K562 (cell line): ENCODE results near the gene CACNA1A. TPM values are rescaled to one million over a fixed set of nuclear protein-coding genes. Genes with fewer than 3 reads are reported as not detected.

Experiments used
- ATAC-seq: fragments of 200-7000 bp; cut with Tn5 transposase; 3 replicates; pipeline ENCODE4 v1.9.1; 2020; ENCODE audit warnings: moderate library complexity
- BruUV-seq: library from RNA; stranded (reverse); fragments of 400-500 nt; replicated peaks from 2 replicates; lab custom pipeline; 2021; lab: Mats Ljungman, UMichigan
- CTCF ChIA-PET: fragments of 300-600 bp; formaldehyde crosslinking; extraction: SDS; loops from one replicate; lab custom pipeline; 2021; ENCODE audit warnings: low intra/inter-chr PET ratio; lab: Yijun Ruan, JAX
- POLR2A ChIA-PET: fragments of 300-600, 350-650 bp; sonication (Branson Sonifier 250); formaldehyde crosslinking; extraction: SDS; loops from one replicate; lab custom pipeline; 2021; ENCODE audit warnings: antibody characterized with exemption, inconsistent platforms; lab: Yijun Ruan, JAX
- DNase-seq, 4 experiments: peaks; one replicate each; pipeline versions ENCODE4 v3.0.0 to v3.0.0-alpha.2; 2011 to 2018; ENCODE audit warnings: low spot score in 3 of 4, mixed read lengths in 3 of 4; ENCODE audit errors: extremely low read depth in 1 of 4
- FAIRE-seq: peaks from 2 replicates; lab custom pipeline; 2011; peaks lifted over from hg19 to GRCh38; lab: Jason Lieb, UNC
- H2AFZ ChIP-seq: 2 replicates; pipeline ENCODE4 v1.6.0; 2011; ENCODE audit warnings: low read depth, low read length, control low read depth, inconsistent platforms
- H3K27ac ChIP-seq: fragments of 200-600 bp; 3 replicates; pipeline ENCODE4 v1.8.0; 2011; ENCODE audit warnings: low read depth, mild to moderate bottlenecking, control low read depth, inconsistent platforms, low read length, moderate library complexity, mixed read lengths; ENCODE audit errors: extremely low read depth
- H3K27me3 ChIP-seq, 2 experiments: fragments of 300-600 bp in 1 of 2; 2 replicates in 1 of 2; 3 replicates in 1 of 2; pipeline versions ENCODE4 v1.6.0 to v1.8.0; 2011; ENCODE audit warnings: inconsistent platforms in 2 of 2, low read length in 2 of 2, mild to moderate bottlenecking in 1 of 2, mixed read lengths in 1 of 2, moderate library complexity in 1 of 2; ENCODE audit not compliant: control insufficient read depth in 2 of 2, insufficient read depth in 2 of 2
- H3K36me3 ChIP-seq: fragments of 300-600 bp; 3 replicates; pipeline ENCODE4 v1.8.0; 2011; ENCODE audit warnings: mild to moderate bottlenecking, low read length, inconsistent platforms; ENCODE audit not compliant: control insufficient read depth, insufficient read depth
- H3K4me1 ChIP-seq, 2 experiments: fragments of 200-600 bp in 1 of 2; replicated peaks in 1 of 2; 2 replicates in 1 of 2; 3 replicates in 1 of 2; pipeline versions ENCODE4 v1.5.1 to v1.8.0; 2011; ENCODE audit warnings: inconsistent platforms in 2 of 2, low read length in 2 of 2, mild to moderate bottlenecking in 1 of 2, mixed read lengths in 1 of 2, moderate library complexity in 1 of 2; ENCODE audit not compliant: control insufficient read depth in 2 of 2, insufficient read depth in 2 of 2
- H3K4me2 ChIP-seq: 2 replicates; pipeline ENCODE4 v1.6.1; 2011; ENCODE audit warnings: low read length, control low read depth, inconsistent platforms, mixed read lengths; ENCODE audit not compliant: insufficient read depth
- H3K4me3 ChIP-seq: fragments of 200-600 bp; sonication (generic), shearing (Covaris generic); 2 replicates; pipeline ENCODE4 v1.5.1; 2016; ENCODE audit warnings: control low read depth, inconsistent platforms
- H3K79me2 ChIP-seq: fragments of 200-600 bp; 3 replicates; pipeline ENCODE4 v1.8.0; 2011; ENCODE audit warnings: low read length, inconsistent platforms; ENCODE audit not compliant: control insufficient read depth, insufficient read depth
- H3K9ac ChIP-seq, 2 experiments: 2 replicates each; pipeline versions ENCODE4 v1.6.0 to v1.6.1; 2011; ENCODE audit warnings: low read depth in 2 of 2, low read length in 2 of 2, control low read depth in 1 of 2, inconsistent platforms in 1 of 2, mild to moderate bottlenecking in 1 of 2, mixed read lengths in 1 of 2; ENCODE audit not compliant: insufficient read depth in 1 of 2
- H3K9me1 ChIP-seq: one replicate; pipeline ENCODE4 v1.6.0; 2011; ENCODE audit warnings: inconsistent platforms, mild to moderate bottlenecking, low read length, moderate library complexity; ENCODE audit not compliant: control insufficient read depth, insufficient read depth
- H3K9me3 ChIP-seq: replicated peaks from 2 replicates; pipeline ENCODE4 v1.5.1; 2011; ENCODE audit warnings: low read depth, low read length, inconsistent platforms; ENCODE audit not compliant: control insufficient read depth, insufficient read depth
- H4K20me1 ChIP-seq: replicated peaks from 2 replicates; pipeline ENCODE4 v1.6.1; 2011; ENCODE audit warnings: low read length, inconsistent platforms, mixed read lengths; ENCODE audit not compliant: control insufficient read depth, insufficient read depth
- BCOR ChIP-seq: fragments of 450-650 bp; IDR thresholded peaks from 2 replicates; pipeline ENCODE4 v1.6.1; 2016
- EHMT2 ChIP-seq: fragments of 450-650 bp; IDR thresholded peaks from 2 replicates; pipeline ENCODE4 v1.6.1; 2018; ENCODE audit warnings: antibody characterized with exemption
- NFIC ChIP-seq: fragments of 450-650 bp; IDR thresholded peaks from 2 replicates; pipeline ENCODE4 v1.6.1; 2017; ENCODE audit warnings: mild to moderate bottlenecking, inconsistent platforms
- NFYB ChIP-seq: IDR thresholded peaks from 2 replicates; pipeline ENCODE4 v1.6.1; 2011; ENCODE audit warnings: mild to moderate bottlenecking, moderate library complexity; ENCODE audit not compliant: insufficient read length; ENCODE audit errors: extremely low read depth
- RBM25 ChIP-seq: fragments of 200-400 bp; formaldehyde crosslinking; IDR thresholded peaks from 2 replicates; pipeline ENCODE4 v1.6.1; 2018; ENCODE audit warnings: low read length, low read depth, moderate library complexity; ENCODE audit not compliant: severe bottlenecking
- TCF7L2 ChIP-seq: fragments of 150-350 bp; IDR thresholded peaks from 2 replicates; pipeline ENCODE4 v1.6.1; 2016; ENCODE audit warnings: low read depth, mild to moderate bottlenecking, low read length, moderate library complexity
- ZFP36 ChIP-seq: fragments of 150-350 bp; IDR thresholded peaks from 2 replicates; pipeline ENCODE4 v1.6.1; 2018; ENCODE audit warnings: low read length, low read depth; ENCODE audit not compliant: partially characterized antibody
- WGBS: fragments of 100-300 bp; shearing (Covaris generic); methylation state at CpG from one replicate; pipeline ENCODE4 v1.1.6; 2016; ENCODE audit warnings: low coverage, mixed read lengths; ENCODE audit not compliant: insufficient coverage; ENCODE audit errors: missing lambda C conversion rate; 5-methylcytosine and 5-hydroxymethylcytosine counted together
- in situ Hi-C: fragments of 300-500 bp; cut with MboI; formaldehyde crosslinking; loops from 4 replicates; pipeline ENCODE4 v1.15.0; 2018; ENCODE audit warnings: inconsistent platforms, mixed read lengths
- intact Hi-C: fragments of 100-400 bp; cut with micrococcal nuclease; formaldehyde crosslinking; loops from 2 replicates; pipeline ENCODE4 v1.14.2; 2022
- polyA plus RNA-seq, 8 experiments: library from polyadenylated mRNA; depleted of rRNA in 4 of 8; stranded (reverse) in 5 of 8; unstranded in 3 of 8; fragments of >200 nt; fragmentation: Nextera tagmentation in 2 of 8; fragmentation: Illumina TruSeq in 1 of 8; extraction: Ambion mirVana in 2 of 8; extraction: Trizol in 1 of 8; gene quantifications; 2 replicates each; pipeline versions ENCODE4 v1.2.1 to v1.2.3, GENCODE V29; 2011 to 2014; ENCODE audit warnings: inconsistent platforms in 1 of 8, missing spikeins in 1 of 8
- total RNA-seq, 7 experiments: library from RNA; depleted of rRNA in 6 of 7; stranded (reverse); fragments of >200 nt in 6 of 7; fragmentation: Illumina TruSeq in 2 of 7; extraction: Trizol in 2 of 7; gene quantifications; 2 replicates each; pipeline versions ENCODE4 v1.2.1 to v1.2.3, GENCODE V29; 2011 to 2021; ENCODE audit warnings: low replicate concordance in 1 of 7
- TF ChIP-seq, protein P1 (sequence below): fragments of 450-650 bp; formaldehyde crosslinking; IDR thresholded peaks from 2 replicates; pipeline ENCODE4 v1.4.0; 2022; ENCODE audit warnings: missing genetic modification characterization
- TF ChIP-seq, protein P2 (sequence below), 2 experiments: fragments of 450-650 bp; IDR thresholded peaks; 2 replicates each; pipeline ENCODE4 v1.6.1; 2018; ENCODE audit warnings: mild to moderate bottlenecking in 2 of 2, low read depth in 1 of 2; ENCODE audit not compliant: partially characterized antibody in 2 of 2

CACNA1A gene
- total and polyA plus RNA-seq, 9 of the 15 experiments (the other 6 are each of a cell fraction or from before 2014, with no cell fraction given) = 0.03 to 0.20 (median 0.09) TPM; not detected in 1

DNA sequence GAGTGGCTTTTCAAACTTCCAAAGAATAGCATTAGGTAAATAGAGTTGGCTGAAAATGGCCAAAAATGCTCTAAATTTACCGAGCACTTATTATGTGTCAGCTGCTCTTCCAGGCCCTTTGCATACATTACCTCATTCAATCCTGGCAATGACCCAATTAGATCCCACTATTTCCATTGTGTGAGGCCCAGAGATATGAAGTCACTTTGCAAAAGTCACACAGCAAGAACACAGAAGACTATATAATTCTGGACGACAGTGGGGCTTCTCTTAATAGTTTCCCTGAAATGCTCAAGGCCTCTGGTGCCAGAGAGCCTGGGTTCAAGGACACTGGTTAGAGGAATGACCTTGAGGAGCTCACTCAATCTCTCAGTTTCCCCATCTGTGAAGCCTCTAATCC is 209.3 kb downstream of the CACNA1A start:
- no peak overlapping the region for H3K27ac ChIP-seq
- no peak for ATAC-seq
- DNase-seq = no peak
- no peaks in the 10 kb centered on the region for H4K20me1 ChIP-seq
- no peak overlapping the region for H3K4me2 ChIP-seq
- TF ChIP-seq TCF7L2 (no peak), NFYB (no peak), ZFP36 (peak; percentile 34), EHMT2 (no peak), RBM25 (peak; percentile 65), NFIC (0 out of 2 replicates have a peak, but pooled peaks have one; percentile 17), BCOR (peak; percentile 74)
- TF ChIP-seq, protein P1, sequence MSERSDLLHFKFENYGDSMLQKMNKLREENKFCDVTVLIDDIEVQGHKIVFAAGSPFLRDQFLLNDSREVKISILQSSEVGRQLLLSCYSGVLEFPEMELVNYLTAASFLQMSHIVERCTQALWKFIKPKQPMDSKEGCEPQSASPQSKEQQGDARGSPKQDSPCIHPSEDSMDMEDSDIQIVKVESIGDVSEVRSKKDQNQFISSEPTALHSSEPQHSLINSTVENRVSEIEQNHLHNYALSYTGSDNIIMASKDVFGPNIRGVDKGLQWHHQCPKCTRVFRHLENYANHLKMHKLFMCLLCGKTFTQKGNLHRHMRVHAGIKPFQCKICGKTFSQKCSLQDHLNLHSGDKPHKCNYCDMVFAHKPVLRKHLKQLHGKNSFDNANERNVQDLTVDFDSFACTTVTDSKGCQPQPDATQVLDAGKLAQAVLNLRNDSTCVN = no peak
- TF ChIP-seq, protein P2, sequence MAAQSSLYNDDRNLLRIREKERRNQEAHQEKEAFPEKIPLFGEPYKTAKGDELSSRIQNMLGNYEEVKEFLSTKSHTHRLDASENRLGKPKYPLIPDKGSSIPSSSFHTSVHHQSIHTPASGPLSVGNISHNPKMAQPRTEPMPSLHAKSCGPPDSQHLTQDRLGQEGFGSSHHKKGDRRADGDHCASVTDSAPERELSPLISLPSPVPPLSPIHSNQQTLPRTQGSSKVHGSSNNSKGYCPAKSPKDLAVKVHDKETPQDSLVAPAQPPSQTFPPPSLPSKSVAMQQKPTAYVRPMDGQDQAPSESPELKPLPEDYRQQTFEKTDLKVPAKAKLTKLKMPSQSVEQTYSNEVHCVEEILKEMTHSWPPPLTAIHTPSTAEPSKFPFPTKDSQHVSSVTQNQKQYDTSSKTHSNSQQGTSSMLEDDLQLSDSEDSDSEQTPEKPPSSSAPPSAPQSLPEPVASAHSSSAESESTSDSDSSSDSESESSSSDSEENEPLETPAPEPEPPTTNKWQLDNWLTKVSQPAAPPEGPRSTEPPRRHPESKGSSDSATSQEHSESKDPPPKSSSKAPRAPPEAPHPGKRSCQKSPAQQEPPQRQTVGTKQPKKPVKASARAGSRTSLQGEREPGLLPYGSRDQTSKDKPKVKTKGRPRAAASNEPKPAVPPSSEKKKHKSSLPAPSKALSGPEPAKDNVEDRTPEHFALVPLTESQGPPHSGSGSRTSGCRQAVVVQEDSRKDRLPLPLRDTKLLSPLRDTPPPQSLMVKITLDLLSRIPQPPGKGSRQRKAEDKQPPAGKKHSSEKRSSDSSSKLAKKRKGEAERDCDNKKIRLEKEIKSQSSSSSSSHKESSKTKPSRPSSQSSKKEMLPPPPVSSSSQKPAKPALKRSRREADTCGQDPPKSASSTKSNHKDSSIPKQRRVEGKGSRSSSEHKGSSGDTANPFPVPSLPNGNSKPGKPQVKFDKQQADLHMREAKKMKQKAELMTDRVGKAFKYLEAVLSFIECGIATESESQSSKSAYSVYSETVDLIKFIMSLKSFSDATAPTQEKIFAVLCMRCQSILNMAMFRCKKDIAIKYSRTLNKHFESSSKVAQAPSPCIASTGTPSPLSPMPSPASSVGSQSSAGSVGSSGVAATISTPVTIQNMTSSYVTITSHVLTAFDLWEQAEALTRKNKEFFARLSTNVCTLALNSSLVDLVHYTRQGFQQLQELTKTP (IDR thresholded peaks at IDR 0.05; ENCODE audit: low read depth in 1 of 2, partially characterized antibody in 2 of 2) = no peak
- H3K79me2 ChIP-seq = no peaks in the 10 kb centered on the region
- intact Hi-C loops = no loop called here
- no peaks in the 10 kb centered on the region for H3K9me1 ChIP-seq
- H3K9me3 ChIP-seq = no peaks in the 10 kb centered on the region
- peaks cover 0 to 9% of the 10 kb centered on the region in 2 experiments; a peak in 2 of 5 replicates for H3K4me1 ChIP-seq
- in situ Hi-C loops = no loop called here
- POLR2A ChIA-PET = interaction anchor here (0.8 to 1.0 kb wide), 2 partner anchors 8 to 54 kb away, joined by 3 read pairs; no protein-coding TSS in a partner anchor
- 3% methylated on average over 2 of the region's 2 CpGs for WGBS
- CTCF ChIA-PET = no interaction called here
- no peak overlapping the region for H3K9ac ChIP-seq
- H3K27me3 ChIP-seq = peaks cover 16 to 44% of the 10 kb centered on the region in 2 experiments; a peak in 4 of 5 replicates
- no peak overlapping the region for H3K4me3 ChIP-seq
- H2AFZ ChIP-seq = no peak overlapping the region
- BruUV-seq = no TSS peak
- H3K36me3 ChIP-seq = no peaks in the 10 kb centered on the region
- FAIRE-seq = no peak
